GM20431 (cell line): ENCODE results near the gene HCN4.

Source experiments
- in situ Hi-C: fragments of 300-500 bp; cut with MseI, MboI; formaldehyde crosslinking; loops from one replicate; pipeline ENCODE4 v1.15.0; 2020; ENCODE audit warnings: low sequenced_read_pairs; ENCODE audit not compliant: unreplicated experiment

Gene HCN4

DNA sequence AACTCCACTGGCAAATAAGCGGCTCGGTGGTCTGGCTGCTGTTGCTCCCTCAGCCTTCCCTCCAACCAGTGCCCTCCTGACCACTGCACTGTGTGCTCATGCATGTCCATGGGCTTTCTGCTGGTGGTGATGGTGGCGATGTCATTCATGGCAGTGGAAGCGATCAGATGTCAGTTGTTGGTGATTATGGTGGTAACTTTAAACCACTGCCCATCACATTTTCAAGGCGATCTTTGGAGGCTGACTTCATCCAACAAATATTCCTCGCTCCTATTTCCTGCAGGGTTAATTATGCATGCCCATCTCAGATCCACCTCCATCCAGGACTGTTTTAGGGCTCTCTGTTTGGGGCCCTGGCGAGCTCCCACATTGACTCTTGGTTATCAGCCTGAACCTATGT, 13.4 kb upstream of the HCN4 start:
- in situ Hi-C loops: no loop called here

DNA sequence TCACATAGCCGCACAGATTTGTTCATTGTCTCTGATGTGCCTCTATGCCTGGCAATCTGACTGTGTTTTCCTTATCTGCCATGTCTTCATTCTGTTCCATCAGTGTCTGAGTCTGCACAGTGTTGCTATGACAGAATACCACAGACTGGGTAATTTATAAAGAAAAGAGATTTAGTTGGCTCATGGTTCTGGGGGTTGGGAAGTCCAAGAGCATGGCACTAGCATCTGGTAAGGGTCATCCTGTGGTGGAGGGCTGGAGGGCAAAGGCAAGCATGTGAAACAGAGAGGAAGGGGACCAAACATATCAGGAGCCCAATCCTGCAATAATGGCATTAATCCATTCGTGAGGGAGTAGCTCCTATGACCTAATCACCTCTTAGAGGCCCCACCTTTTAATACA, 11.9 kb upstream of the HCN4 start:
- in situ Hi-C loops: no loop called here

DNA sequence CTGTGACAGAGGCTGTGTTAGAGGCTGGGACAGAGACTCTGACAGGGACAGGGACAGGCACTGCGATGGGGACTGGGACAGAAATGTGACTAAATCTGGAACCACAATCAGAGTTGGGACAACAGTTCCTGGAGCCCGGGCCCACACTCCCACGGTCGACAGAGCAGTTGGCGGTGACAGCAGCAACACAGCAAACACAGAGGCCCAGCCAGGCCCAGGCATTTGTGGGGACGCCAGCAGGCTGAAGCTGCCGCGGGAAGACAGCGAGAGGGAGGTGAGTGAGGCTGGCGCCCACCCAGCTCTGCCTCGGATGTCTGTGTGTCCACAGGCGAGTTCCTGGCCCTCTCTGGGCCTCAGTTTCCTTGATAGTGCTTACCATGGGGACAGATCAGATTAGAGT, 9.3 kb upstream of the HCN4 start:
- in situ Hi-C loops: no loop called here

DNA sequence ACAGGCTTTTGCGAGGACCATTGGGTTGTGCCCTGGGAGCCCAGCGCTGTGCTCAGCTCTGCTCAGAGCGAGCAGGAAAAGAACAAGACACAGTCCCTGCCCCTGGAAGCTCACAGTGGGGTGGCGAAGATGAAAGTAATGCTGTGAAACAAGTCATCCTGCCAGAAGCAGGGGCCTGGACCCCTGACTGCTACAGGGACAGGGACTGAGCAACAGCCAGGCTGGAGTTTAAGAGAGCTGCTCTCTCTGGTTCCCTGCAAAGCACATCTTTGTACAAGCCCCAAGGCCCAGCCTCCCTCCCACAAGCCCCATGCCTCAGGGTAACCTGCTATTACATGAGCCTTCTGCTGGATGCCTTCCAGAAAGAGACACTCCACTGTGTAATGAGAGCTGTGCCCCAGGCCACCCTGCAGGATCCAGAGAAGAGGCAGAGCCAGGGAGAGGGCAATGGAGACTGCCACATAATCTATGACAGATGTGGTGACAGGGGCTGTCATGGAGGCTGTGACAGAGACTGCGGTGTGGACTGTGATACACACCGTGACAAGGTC, 7.1 kb upstream of the HCN4 start:
- in situ Hi-C loops: no loop called here

DNA sequence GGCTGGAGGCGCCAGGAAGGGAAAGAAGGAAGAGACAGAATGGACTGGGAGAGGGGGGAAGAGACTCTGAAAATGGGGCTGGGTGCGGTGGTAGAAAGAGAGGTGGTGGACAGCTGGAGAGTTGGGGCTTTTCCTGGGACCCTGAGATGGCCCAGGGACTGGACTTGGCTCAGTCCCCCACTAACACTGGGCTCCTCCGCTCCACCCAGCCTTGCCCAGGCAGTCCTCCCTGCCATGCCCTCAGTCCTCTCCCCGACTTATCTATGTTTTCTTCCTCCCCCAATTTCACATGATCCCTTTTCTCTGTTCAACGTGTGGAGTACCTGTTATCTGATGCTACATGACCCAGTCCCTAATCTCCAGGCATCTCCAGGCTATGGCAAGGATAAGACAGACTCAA, 6.3 kb upstream of the HCN4 start:
- in situ Hi-C loops: no loop called here

DNA sequence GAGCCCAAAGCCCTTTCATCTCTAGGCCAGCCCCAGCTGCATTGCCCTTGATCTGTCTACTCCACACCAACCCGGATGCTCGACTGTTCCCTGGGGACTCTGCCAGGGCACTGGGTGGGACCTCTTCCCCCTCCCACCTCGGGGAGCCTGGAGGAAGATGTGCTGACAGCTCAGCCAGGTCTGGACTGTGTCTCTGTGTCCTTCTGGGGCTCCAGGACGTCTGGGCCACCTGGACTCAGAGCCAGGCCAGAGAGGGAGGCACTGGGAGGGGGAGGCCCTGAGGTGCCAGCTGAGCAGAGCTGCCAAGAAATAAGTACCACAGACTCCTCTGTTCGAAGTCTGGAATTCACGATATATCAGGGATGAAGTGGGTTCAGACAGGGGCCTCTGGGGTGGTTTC, 5.8 kb upstream of the HCN4 start:
- in situ Hi-C loops: no loop called here

DNA sequence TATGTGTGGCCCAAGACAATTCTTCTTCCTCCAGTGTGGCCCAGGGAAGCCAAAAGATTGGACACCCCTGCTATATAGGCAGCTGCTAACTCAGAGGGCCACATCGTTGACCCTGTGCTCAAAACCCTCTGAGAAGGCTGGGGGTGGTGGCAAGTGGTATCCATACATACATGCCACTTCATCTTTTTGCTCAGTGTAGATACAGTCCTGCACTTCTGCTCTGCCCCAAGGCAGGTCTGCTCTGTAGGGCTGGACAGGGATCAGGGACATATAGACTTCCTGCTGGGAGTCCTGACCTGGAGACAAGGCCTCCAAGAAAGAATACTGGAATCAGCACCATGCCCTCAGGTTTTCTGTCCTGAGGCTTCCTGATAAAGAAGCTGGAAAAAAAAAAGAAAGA, 4.5 kb upstream of the HCN4 start:
- in situ Hi-C loops: no loop called here

DNA sequence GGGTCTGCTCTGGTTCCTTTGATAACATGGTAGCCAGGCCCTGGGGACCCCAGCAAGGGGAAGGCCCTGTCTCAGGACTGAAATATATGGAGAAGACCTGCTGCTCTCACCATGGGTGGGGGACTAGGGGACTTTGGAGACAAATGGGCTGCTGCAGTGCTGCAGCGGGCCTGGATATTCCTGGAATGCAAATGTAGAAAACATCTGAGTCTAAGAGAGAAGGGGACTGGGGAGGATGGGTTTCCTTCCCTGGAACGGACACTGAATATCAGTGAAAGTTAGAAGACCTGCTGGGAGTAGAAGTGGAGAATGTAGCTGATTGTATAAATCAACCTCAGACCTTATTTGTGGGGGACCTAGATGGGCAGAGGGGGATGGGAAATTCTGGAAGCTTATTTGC, 3.1 kb upstream of the HCN4 start:
- in situ Hi-C loops: no loop called here

DNA sequence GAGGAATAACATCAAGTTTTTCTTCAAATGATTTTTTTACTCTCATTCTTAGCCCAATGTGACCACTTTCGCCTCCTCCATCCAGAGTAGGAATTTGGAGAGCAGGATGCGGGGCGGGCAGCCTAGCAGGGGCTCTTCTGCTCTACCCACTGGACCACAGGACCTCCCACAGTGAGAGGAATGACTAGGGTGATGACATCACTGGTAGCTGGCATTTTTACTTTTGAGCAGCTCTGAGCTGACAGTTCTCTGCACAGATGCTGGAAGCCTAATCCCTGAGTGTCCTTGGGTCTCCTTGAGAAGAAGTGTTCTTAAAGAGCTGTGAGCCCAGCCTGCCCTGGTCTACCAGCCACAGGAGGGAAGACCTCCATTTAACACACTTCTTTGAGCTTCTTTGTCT, 1.4 kb upstream of the HCN4 start:
- in situ Hi-C loops: no loop called here

DNA sequence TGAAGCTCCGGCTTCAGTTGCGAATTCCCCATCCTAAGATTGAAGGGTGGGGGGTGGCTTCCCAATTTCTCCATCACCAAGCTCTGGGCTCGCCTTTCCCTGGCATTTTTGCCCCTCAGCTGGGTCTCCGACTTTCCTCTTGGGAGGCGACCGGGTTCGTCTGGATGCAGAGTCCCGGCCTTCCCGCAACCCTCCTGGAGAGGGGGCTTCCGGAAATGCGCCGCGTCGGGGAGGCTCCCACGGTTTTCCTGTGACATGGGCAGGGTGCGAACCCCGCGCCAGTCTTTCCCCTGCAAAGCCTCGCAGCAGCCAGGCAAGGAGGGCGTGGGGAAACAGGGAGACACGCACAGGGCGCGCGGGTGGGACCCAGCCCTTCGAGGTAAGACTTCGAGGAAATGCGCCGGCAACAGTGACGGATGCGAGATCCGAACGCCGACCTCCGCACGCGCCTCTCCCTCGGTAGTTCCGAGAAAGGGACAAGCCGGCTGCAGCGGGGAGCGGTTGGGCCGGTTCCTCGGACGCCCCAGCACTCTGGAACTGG, 466 bp upstream of the HCN4 start:
- in situ Hi-C loops: no loop called here

DNA sequence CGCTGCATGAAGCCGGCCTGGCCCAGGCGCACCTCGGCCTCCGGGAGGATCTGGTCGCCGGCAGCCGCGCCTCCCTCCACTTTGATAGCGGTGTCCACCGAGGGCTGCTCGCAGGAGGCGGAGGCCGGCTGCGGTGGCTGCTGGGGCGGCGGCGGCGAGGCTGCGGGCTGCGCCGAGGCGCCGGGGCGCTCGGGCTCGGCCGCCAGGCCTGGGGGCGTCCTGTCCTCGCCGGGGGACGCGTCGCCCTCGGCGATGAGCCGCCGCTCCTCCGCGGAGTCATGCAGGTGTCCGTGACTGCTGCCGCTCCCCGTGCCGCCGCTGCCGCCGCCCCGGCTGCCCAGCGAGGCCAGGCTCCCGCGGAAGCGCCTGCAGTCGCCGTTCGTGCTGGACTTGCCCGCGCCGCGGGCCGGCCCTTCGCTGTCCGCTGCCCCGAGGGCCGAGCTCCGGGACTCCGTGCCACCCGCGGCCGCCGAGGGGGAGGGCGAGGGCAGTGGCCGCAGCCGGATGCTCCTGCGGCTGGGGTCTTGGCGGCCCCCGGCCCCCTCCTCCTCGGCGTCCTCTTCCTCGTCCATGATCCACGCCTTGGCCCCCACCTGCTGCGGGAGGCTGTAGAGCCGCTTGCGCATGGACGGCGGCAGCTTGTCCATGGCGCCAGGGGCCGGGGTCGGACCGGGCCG, 996 bp downstream of the HCN4 start:
- in situ Hi-C loops: no loop called here

DNA sequence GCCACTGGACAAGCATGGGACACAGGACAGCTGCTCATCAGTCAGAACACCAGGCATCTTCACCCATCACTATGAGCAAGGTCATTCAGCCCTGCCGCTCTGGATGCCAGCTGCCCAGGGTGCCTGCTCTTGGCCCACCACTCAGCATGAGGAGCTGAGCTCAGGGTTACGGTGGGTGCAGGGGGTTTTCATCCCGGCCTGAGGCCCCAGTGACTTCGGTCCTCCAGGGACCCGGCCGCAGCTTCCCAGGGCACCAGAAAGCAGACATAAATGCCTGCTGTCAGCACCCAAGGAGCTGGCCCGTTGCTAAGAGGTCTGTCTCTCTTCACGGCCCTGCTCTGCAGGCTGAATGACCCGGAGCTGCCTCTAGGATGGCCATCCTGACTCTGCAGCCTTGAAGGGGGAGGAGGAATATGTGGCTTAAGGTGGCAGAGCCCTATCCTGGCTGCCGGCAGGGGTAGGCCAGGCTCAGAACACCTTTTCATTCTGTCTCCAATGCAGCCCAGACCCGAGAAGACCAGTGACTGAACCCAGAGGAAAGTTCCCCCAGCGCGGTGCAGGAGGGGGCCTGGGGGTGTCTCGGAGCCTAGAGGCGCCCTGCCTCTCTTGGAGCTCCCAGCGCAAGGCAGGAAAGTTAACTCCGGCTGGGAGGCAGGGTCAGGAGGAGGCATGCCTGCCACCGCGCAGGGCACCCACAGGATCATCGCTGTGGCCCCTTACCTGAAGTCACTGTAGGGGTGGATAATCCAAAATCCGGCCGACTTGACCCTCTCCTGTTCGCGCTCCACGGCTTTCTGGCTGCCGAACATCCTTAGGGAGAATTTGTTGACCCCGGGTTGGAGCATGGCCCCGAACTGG, 1.8 kb downstream of the HCN4 start:
- in situ Hi-C loops: no loop called here

DNA sequence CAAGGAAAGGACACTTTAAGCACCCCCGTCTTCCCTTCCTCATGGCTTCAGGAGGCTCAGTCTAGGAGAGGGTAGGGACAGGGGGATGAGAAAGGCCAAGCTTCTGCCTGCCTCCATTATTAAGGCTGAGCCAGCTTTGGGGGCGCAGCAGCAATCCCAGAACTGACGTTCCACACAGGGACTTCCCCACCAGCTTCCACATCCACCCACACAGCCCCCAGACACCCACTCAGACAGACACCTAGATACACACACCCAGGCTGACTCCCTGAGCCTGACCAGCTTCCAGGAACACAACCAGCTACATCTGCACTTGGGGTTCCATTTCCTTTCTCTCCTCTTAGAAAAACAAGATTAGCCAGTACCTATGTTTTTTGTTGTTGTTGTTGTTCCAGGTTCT, 4.7 kb downstream of the HCN4 start:
- in situ Hi-C loops: no loop called here

DNA sequence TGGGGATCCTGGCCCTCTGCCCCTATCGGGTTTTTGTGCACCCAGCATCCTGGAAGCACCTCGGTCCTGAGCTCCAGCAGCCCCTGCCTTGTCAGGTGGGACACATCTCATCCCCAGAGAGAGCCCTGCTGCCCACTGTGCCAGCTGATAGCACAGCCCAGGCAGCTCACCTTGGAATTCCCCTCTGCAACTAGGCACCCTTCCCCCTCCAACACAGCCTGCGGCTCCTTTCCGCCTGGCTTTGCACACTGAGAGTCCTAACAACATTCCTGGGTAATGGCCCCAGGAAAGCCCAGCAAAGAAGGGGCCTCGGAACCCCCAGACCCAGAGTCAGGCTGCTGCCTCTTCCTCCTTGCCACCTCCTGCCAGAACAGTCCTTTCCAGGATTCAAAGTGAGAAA, 5.9 kb downstream of the HCN4 start:
- in situ Hi-C loops: no loop called here

DNA sequence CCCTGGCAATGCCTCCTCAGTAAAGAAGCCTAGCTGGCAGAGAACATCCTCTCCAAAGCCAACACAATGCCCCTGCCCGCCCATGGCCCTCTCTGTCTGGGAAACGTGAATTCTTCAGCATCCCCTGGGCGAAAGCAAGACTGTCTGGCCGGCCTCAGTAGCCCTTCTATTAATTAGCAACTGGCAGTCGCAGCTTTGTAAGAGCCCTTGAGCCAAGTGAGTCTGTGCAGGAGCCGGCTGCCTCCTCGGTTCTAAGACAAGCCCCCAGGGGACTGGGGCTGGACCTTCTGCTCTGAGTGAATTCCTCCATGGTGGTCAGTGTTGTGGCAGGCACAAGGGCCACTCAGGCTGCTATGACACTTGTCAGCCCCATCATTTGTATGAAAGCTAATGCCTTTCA, 7.4 kb downstream of the HCN4 start:
- in situ Hi-C loops: no loop called here

DNA sequence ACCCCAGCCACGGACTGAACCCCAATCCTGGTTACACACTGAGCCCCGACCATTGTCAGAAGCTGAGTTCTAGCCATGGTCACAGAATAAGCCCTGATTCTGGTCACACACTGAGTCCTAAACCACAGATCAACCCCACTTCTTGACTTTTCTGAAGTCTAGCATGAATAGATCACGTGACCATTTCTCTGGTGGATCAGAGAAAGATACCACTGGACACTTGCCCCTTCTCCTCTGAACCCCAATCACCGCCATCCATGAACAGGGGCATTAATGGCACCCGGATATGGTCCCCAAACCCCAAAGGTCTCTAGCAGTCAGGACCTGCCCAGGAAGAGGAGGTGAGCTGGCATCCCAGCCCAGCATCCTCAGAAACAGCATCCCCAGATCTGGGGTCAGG, 9.1 kb downstream of the HCN4 start:
- in situ Hi-C loops: no loop called here

DNA sequence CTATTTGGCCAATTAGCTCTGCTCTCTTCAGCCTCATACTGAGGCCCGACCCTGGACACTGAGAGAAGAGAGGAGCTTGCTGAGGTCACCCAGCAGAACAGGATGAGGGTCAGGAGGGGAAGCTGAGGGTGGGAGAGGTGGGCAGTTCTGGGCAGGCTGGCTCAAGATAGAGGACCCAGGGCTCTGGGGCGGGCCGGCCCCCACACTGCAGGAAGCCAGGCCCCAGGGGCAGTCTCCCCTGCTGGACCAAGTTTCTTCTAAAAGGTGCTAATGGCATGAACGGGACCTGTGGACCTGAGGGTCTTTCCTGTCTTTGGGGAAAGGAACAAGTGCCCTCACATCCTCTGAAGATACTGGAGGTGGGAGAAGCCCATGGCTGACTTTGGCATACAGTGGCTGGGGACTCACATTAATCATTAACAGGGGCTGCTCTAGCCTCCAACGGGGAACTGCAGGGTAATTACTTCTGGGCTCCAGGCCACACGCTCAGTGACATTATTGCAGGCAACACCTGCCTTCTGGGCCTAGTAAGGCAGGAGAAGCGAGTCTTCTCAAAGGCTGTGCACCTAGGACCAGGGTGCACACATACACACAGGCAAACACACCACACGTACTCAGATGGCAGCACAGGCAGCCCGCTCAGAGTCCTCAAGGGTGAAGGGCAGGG, 10.6 kb downstream of the HCN4 start:
- in situ Hi-C loops: no loop called here

DNA sequence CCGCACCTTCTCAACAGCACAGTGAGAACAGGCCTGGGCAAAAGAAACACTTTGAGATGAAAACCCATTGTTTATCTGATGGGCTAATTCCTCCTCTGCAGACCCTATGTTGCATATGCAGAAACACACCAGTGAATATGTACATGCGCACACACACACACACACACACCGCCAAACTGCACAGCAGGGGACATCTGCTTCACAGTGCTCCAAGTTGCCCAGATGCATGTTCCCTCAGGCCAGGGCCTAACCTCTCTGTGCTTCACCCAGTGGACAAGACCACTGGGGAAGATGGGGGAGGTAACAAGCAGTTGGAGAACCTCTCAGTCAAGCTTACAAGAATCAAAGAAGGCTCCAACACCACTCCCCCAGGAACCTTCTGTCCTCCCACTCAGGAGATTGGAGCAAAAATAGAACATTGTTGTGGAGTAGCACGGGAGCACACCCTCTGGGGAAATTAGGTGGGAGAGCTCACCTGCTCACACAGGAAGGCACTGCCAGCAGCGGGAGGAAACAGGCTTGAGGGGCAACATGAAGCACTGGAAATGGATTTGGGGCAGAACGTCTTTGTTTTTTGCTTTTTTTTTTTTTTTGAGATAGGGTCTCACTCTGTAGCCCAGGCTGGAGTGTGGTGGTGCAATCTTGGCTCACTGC, 13.0 kb downstream of the HCN4 start:
- in situ Hi-C loops: no loop called here

DNA sequence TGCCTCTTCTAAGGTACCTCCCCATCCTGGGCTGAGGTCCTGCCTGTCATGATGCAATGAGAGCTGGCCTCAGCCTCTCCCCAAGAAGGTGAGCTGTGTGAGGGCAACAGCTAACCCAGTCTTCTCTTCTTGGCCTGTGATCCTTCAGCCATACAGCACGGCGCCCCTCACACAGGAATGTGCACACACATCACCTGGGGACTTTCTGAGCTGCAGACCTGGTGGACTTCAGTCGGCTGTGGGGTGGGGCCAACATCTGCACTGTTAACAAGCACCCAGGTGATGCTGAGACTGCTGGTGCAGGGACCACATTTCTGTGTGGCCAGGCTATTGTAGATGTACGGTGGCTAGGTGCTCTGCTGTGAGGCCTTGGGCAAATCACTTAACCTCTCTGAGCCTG, 14.5 kb downstream of the HCN4 start:
- in situ Hi-C loops: no loop called here

DNA sequence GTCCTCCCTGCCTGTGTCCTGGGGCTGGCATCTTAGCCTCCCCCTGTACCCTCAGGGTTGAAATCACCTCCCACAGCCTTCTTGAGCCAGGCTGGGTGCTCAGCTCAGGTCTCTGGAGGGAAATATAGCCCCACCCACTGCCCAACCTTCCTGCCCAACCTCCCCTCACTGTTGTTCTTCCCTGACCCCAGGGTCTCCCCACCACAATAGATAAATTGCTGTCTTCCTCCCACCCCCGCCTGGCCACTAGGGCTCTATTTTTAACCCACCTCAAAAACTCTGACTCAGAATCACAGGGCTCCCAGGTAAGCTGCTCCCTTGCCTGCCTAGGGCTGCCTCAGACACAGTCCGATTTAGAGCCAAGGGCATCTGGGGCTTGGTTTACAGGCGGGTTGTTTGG, 15.0 kb downstream of the HCN4 start:
- in situ Hi-C loops: no loop called here
